Stimulated activated CD4-positive, alpha-beta T cell treated with anti-CD3 and anti-CD28 coated beads, Interleukin-4, amount 100 ng/mL, for 24 hours (primary cell): ENCODE data around the gene CD109.
"Not testable (repeated sequence)": the region's sequence is repeated elsewhere in the genome, so short reads cannot be mapped to it uniquely, and the experiment has no call there.

Experiments
- DNase-seq: peaks from one replicate; pipeline ENCODE4 v3.0.0-alpha.2; 2020

Gene CD109

DNA sequence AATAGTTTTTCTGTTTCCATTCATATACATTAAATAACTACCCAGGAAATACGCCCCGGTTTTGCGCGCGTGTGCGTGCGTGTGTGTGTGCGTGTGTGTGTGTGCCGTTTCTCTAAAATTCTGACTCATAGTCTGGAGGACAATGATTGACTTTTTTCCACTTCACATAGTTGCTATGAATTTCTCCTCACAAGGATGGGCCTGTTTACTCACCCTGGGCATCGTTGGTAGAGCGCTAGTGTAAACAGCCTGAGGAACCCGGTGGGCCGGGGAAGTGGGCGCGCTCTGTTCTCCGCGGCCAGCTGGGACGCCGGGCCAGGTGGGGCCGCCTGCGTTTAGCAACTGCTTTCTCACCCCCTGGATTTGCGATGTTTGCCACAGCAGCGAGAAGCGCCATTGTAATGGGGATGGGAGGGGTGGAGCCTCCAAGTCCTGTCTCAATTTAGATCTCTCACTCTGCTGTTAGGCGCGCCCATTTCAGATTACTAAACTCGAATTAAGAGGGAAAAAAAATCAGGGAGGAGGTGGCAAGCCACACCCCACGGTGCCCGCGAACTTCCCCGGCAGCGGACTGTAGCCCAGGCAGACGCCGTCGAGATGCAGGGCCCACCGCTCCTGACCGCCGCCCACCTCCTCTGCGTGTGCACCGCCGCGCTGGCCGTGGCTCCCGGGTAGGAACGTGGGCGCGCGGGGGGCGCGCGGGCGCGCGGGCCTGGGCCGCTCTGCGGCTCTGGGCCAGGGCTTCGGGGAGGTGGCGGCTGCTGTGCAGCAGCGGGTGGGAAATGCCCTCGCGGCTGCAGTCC, at the start of gene CD109:
CD109 (plus strand) TSS at position 585 of the 803 bp plus-strand sequence; CDS start at position 598, 13 bp downstream.
- peak; percentile 75 for DNase-seq

DNA sequence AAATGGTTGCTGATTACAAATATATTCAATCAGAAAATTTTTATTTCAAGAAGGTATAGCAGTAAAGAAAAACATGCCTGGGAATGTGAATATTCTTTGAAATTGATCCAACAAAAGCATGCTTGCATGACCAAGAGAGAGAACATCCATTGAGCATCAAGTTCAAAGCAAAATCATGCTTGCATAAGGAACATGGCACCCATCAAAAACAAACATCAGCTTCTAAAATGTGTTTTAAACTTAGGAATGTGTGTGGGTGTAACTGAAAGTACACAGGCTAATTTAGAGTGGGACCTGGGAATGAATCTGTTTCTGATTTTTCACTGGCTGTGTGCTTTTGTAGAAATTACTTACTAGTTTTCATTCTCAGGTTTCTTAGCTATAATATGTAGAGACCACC, 47.8 kb upstream of the CD109 start:
- no peak for DNase-seq

DNA sequence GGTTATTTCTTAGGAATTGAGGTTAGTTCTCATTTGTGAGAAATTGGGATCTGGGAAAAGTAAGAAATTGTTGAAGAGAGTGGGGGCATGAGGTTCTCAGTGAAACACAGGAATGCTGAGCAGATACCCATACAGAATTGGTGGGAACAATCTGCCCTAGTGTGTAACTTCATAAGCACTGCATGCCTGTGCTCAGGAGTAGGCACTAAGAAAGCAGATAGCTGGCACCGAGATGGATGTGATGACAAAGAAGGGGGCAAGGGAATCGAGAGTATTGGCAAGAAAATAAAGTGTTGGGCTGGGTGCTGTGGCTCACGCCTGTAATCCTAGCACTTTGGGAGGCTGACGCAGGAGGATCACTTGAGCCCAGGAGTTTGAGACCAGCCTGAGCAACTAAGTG, 46.2 kb upstream of the CD109 start:
- no peak for DNase-seq

DNA sequence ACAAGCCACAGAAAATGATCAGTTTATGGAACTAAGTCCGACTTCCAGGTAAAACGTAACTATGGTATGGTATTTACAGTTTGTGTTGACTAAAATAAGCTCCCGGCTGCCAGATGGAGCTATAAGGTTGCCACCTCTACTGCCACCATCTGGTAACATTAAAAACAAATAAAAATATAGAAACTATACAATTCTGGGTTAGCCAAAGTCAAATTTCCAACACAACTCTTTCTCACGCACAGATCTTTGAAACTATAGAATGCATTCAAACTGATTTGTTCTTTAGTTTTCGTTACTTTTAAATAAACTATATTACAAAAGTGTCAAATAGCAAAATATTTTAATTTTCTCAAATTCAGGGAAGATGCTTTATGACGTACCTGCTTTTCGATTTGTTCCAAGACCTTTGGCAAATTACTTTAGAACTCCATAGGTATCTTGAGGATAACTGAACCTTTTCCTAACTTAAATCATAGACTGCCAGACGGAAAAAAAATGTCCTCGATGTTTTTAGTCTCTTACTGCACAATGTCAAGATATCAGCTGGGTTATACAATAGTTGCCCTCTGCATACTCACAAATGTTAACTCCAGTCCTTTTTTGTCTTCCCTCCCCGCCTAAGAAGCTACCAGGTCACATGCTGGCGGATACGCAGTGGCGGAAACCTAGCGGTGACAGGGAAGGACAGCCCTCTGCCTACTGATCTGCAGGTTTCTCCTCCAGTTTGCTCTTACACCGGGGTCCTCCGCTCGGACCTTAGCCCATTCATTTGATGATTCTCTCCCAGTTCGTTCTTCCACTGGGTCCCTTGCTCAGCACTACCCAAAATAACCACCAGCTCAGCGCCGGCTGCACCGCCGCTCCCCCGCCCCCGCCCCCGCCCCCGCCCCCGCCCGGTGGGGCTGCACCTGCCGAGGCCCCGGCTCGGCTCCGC, 43.1 kb upstream of the CD109 start:
- peak; percentile 66 for DNase-seq

DNA sequence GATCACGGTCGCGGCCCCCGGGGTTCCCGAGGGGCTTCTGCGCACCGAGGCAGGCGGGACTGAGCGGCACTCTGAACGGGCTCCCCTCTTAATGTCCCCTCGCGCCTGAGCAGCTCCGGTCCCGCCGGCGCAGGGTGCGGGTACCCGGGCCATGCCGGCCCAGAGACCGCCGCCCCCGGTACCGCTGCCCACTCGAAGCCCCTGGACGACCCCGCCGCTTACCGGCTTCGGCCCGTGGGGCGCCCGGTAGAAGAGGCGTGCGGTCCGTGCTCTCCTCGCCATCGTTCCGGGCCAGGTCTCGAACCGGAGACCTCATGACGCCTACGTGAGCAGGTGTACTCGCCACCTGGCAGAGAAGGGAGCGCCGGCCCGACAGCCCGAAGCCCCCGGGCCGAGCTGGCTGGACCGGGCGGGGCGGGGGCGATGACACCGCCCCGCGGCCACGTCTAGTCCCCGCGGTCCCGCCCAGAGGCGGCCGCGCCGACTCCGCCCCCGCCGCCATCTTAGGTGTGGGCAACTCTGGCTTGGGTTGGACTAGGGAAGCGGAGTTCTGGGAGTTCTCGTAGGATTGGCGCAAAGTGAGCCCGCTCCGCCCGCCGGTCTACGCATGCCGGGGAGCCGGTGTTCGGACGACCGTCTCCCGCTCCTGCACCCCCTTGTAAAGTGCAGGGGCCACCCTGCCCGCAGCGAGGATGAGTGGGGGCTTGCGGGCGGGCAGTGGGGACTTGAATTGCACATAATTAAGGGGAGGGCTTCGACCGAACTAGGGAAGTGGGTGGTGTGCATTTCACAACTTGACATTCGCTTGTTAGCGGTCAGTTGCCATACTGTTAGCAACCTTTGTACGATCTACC, 42.2 kb upstream of the CD109 start, which contains the start of gene SLC17A5:
SLC17A5 (minus strand) TSS at position 422 of the 854 bp plus-strand sequence; CDS start at position 316, 106 bp downstream.
- peak; percentile 91 for DNase-seq

DNA sequence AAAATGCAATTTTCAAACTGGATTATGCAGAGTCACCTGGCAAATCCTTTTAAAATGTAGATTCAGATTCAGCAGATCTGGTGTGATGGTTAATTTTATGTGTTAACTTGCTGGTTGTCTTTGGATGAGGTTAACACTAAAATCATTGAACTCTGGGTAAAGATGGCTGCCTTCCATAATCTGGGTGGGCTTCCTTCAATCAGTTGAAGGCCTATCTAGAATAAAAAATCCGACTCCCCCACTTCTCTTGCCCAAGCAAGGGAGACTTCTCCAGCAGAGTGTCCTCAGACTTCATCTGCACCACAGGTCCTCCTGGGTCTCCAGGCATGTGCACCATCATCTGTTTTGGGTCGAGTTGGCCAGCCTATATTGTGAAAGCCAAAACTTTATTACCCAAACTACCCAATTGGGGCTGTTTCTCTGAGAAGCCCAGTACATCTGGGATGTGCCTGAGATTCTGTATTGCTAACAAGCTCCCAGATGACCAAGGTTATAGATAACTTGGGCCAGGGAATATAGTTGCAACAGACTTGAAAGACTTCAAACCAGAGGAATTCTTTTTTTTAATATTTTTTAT, 40.6 kb upstream of the CD109 start:
- DNase-seq = no peak

DNA sequence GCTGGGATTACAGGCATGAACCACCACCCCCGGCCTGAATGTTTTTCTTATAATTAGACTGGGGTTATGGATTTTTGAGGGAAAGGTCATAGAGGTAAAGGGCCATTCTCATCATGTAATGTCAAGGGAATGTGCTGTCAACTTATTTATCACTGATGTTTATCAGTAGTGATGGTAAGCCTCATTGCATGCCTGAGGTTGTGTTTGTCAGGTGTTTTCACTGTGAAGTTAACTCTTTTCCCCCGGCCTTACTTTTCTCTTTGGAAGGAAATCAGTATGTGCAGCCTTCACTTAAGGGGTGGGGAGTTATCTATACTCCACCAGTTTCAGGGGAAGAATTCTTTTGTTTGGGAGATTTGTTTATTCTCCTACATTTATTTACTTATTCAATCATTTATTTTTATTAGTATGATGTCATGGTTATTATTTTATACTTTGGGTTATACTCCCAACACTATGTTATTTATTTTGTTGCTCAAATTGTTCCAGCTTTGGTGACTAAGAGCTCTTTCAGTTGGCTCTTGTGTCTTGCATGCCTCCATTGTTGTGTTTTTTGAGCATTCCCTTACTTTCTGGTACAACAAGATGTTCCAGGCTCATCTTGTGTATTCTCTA, 39.4 kb upstream of the CD109 start:
- DNase-seq = no peak

DNA sequence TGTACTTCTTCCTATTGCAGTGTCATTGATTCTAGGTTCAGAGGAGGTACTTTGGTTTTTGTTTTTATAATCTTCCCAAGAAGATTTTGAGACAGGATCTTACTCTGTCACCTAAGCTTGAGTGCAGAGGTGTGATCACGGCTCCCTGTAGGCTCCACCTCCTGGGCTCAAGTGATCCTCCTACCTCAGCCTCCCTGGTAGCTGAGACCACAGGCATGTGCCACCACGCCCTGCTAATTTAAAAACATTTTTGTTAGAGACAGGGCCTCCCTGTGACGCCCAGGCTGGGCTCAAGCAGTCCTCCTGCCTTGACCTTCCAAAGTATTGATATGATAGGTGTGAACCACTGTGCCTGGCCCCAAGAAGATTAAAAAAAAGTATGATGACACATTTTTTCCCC, 38.8 kb upstream of the CD109 start:
- peak; percentile 7 for DNase-seq

DNA sequence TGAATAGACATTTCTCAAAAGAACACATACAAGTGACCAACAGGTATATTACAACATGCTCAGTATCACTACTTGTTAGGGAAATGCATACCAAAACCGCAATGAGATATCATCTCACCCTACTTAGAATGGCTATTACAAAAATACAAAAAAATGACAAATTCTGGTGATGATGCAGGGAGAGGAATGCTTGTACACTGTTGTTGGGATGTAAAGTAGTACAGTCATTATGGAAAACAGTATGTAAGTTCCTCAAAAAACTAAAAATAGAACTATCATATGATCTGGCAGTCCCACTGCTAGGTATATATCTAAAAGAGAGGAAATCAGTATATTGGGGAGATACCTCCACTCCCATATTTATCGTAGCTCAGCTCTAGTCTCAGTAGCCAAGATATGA, 31.3 kb upstream of the CD109 start:
- DNase-seq = no peak

DNA sequence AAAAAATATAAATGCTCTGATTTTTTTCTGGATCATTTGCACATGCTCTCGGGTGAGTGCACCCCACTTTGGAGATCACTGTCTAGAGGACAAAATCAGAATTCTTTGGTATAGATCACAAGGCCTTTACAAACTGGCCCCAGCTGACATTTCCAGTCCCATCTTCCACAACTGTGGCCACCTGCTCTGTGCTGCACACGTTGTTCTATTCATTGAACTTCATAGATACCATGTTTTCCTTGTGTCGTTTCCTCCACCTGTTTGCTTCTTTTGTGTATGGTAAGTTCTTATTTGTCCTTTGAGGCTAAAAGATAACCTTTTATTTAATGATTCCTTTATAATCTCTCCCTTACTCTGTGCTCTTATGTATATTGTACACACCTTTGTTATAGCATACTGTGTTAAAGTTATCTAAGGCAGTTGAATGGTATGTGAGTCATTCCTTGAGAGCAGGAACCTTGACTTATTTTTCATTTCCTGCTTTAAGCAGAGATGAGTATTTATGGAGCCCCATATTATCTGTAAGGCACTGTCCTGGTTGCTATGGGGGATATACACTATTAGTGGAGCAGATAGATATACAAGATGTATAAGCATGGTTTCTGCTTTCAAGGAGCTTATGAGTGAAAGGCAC, 30.2 kb upstream of the CD109 start:
- no peak for DNase-seq

DNA sequence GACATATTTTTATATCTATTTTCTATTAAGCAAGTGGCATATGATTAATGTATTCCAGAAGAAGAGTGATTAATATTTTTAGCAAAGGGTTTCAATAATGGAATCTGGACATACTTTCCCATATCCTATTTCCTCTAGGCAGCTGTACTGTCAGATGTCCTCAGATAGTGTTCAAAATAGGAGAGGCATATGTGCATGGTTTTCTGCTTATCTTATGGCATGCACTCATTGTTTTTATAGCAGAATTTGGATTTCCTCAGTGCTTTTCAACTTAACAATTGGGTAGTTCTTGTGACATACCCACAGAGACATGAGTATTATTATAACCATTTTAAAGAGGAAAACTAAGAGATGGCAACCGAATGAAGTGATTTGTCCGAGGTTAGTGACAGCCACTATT, 29.6 kb upstream of the CD109 start:
- DNase-seq = no peak

DNA sequence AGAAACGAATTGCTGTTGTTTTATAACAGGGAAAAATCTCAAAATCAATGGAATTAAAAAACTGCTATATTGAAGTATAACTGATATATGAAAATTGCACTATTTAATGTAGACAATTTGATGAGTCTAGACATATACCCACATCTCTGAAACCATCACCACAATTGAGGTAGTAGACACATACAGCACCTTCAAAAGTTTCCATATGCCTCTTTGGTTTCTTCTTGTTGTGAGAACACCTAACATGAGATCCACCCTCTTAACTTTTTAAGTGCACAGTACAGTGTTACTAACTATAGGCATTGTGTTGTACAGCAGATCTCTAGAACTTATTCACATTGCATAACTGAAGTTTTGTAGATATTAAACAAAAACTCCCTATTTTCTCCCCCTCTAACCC, 28.2 kb upstream of the CD109 start:
- DNase-seq = no peak

DNA sequence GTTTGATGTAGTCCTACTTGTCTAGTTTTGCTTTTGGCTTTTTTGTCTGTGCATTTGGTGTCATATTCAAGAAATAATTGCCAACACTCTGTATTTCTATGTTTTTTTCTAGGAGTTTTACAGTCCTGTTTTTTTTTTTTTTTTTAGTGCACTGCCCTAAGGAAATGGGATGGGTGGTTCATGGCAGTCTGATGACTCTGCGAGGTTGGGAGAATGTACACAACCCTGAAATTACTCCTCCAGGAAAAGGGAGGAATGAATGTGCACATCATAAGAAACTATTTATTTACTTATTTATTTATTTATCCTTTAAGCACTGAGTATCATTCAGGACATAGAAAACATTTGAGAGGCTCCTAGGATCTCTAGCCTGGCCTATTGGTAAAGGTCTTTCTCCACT, 27.0 kb upstream of the CD109 start:
- no peak for DNase-seq

DNA sequence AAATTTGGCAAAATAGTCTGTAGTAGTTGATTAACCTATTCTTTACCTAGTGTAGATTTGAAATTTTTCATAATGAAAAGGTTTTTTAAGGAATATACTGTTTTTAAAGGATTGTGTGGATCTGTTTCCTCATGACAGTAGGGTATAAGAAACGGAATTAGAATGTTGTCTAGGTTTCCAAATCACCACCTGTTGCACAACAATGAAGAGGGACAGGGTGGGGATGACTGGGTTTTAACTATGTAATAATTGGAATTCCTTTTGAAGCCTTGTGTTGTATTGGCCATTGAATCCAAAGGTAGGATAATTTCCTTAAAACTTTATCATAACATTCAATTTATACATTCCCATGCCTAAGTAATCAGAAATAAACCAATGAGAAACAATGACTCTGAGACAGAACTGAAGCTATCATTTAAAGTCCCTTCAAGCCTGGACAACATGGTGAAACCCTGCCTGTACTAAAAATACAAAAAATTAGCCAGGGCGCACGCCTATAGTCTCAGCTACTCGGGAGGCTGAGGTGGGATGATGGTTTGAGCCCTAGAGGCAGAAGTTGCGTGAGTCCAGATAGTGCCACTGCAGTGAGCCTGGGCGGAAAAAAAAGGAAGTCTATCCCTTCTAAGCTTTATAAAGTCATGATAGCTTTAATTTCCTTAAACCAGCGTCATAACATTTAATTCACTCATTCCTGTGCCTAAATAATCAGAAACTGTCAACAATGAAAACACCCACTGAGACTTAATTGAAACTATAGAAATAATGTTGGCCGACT, 23.9 kb upstream of the CD109 start:
- no peak for DNase-seq

DNA sequence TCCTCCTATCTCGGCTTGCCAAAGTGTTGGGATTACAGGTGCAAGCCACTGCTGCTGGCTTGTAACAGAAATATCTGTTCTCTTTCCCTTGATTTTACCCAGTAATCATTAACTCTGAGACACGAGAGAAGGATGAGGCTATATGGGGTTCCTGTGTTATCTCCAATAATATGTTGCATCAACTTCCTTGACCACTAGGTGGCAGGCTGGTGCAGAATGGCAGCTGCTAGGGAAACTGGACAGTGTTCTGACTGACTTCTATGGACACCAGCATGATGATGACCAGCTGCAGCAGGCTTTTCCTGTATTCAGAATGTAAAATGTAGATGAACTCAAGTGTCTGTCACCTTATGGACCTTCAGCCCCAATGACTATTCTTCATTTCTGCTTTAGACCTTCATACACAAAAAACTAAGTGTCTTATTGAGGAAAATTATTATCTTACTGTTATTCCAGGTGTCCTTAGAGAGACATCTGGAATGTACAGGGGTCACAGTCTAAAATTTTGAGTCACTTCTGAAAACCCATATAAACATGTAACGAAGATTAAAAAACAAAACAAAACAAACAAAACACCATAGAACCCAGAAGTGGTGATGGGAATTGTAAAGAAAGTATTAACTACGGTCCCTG, 20.4 kb upstream of the CD109 start:
- peak; percentile 83 for DNase-seq

DNA sequence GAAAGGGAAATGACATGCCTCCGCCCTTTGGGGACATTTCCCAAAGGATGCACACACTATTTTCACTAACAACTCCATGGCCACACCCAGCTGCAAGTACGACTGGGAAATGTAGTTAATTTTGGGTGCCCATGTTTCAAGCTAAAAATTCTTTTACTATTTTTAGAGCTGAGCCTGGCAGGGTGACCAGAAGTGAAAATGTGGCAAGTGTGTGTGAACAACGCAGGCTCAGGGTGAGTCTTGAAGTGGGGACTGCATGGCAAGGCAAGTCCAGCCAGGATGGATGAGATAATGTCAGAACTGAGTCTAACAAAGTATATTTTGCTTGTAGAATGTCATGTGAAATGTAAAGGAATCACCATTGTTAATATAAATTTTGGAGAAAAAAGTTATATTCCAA, 17.0 kb upstream of the CD109 start:
- DNase-seq = no peak

DNA sequence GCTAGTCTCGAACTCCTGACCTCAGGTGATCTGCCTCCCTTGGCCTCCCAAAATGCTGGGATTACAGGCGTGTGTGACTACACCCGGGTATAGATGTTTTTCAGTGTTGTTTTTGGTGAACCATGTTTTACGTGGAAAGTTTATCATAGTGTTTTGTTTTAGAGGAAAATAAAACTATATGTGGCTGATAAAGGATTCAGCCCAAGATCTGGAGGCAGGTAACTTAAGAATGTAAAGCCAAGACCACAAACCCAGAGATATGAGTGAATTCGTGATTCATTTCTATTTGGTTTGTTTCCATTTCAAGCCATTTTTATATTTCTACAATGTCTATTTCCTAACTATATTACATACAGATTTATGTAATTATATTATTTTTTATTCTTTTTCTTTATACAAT, 16.2 kb upstream of the CD109 start:
- DNase-seq = not testable (repeated sequence)

DNA sequence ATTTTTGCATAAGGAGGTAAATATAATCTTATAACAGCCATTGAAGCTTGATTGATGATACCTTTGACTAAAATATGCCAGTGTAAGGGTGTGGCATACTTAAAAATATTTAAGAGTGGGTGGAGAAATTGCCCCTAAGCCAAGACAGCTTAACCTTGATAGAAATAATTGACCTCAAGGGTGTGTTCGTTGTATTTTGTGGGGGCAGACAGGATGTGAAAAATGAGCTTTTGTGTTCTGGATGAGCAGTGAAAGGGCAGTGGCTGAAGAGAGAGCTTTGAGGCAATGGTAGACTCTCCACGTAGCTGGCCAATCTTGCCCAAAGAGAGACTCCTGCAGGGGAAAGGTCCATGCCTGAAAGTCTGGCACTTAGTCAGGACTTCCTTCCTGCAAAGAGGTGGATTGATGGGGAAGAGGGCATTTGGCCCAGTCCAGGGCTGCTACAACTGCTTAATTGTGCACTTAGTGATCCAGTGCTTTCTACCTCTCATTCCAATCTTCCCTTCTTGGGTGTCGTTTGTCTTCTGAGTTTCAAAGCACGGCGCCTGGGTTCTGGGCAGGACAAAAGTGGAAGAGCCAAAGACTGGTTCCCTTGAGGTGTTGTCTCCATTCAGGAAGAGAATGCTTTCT, 15.6 kb upstream of the CD109 start:
- no peak for DNase-seq

DNA sequence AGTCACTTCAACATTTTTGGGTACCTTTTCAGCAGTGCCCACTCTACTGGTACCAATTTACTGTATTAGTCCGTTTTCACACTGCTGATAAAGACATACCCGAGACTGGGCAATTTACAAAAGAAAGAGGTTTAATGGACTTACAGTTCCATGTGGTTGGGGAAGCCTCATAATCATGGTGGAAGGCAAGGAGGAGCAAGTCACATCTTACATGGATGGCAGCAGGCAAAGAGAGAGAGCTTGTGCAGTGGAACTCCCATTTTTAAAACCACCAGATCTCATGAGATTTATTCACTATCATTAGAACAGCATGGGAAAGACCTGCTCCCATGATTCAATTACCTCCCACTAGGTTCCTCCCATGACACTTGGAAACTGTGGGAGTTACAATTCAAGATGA, 12.4 kb upstream of the CD109 start:
- DNase-seq = not testable (repeated sequence)

DNA sequence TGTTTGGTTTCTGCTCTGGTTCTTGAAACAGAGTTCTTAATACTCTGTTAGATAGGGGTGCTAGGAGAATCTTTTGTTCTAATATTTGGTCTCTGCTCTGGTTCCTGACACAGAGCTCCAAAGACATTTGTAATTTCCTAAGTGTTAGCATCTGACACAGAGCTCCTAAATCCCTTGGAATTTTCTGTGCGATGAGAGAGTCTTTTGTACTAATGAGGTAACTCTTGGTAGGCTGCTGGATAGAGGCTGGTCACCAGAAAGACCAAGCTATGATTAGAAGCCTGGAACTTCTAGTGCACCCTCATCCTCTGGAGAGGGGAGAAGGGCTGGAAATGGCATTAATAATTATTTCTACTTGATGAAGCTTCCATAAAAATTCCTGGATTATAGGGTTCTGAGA, 7.7 kb upstream of the CD109 start:
- no peak for DNase-seq
